GM12873 (cell line): ENCODE data around the gene MSMB.

Experiments
- TF ChIP-seq, protein P1 (sequence below): IDR thresholded peaks from 2 replicates; pipeline ENCODE4 v1.5.1; 2012; ENCODE audit warnings: low read depth, mild to moderate bottlenecking, moderate library complexity, low read length, control low read depth; ENCODE audit not compliant: insufficient read depth; ENCODE audit errors: missing control alignments

Gene MSMB

DNA sequence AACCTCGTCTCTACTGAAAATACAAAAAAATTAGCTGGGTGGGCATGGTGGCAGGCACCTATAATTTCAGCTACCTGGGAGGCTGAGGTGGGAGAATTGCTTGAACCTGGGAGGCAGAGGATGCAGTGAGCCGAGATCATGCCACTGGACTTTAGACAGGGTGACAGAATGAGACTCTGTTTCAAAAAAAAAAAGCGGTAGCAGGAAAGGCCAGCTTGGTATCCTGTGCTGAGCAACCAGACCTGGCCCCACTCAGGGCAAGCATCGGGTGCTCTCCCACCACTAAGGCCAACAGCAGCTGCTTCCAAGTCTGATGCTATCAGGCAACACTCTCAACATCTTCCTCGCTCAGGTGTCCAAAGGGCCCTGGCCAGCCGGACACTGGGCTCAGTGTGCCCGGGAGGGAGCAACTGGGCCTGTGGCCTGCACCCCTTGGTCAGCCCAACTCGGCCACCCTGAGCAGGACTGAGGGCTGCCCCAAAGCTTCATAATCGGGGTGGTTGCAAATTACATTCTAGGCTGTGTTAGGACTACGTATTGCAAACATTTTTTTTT, 44.3 kb upstream of the MSMB start:
- TF ChIP-seq, protein P1, sequence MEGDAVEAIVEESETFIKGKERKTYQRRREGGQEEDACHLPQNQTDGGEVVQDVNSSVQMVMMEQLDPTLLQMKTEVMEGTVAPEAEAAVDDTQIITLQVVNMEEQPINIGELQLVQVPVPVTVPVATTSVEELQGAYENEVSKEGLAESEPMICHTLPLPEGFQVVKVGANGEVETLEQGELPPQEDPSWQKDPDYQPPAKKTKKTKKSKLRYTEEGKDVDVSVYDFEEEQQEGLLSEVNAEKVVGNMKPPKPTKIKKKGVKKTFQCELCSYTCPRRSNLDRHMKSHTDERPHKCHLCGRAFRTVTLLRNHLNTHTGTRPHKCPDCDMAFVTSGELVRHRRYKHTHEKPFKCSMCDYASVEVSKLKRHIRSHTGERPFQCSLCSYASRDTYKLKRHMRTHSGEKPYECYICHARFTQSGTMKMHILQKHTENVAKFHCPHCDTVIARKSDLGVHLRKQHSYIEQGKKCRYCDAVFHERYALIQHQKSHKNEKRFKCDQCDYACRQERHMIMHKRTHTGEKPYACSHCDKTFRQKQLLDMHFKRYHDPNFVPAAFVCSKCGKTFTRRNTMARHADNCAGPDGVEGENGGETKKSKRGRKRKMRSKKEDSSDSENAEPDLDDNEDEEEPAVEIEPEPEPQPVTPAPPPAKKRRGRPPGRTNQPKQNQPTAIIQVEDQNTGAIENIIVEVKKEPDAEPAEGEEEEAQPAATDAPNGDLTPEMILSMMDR: no peak

DNA sequence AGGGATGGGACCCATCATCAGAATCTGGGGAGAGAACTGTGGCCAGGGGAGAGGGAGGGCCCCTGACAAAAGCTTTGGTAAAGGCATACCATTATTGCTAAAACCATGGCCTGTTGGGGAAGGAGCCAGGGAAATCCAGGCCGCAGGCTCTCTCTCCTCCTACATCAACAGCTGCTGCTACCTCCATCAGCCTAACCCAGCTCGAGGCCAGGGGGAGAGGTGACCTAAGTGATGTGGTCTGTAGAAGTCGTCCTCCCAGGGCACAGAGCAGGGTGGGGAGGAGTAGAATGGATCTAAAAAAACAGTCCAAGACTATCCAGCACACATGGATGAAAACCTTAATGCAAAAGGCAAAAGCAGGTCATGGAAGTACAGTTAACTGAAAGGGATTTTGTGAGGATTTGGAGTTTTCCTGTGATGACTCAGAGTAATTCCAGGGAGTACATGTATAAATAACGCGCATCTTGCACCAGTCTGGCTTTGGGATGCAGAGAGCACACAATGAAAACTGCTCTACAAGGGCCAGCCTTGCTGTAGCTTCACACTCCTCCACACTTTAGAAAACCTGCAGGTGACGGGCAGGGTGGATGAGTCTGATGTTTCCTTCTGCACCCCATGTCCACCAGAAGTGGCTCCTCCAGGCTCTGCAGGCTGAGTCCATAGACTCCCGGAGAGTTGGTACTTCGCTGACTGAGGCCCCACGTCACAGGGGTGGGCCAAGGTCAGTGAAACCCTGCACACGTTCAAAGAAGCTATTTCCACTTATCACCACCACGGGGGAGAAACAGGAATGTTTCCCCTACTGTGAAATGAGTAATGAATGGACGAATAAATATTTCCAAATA, 38.5 kb upstream of the MSMB start:
- TF ChIP-seq, protein P1: no peak

DNA sequence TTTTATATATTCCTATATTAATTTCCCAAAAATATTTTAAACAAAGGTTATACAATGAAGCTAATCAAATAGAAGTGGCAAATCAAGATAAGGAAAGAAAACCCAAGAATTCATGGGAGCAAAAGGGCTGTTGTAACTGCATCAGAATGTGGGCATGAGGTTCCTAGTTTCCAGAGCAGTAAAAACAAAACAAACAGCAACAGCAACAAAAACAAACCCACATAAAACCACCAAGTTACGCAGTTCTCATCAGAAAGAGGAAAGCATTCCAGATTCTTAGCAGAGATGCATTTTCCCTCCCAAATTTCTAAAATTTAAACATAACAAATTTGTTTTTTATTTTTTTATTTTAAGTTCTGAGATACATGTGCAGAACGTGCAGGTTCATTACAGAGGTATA, 34.8 kb upstream of the MSMB start:
- TF ChIP-seq, protein P1: no peak

DNA sequence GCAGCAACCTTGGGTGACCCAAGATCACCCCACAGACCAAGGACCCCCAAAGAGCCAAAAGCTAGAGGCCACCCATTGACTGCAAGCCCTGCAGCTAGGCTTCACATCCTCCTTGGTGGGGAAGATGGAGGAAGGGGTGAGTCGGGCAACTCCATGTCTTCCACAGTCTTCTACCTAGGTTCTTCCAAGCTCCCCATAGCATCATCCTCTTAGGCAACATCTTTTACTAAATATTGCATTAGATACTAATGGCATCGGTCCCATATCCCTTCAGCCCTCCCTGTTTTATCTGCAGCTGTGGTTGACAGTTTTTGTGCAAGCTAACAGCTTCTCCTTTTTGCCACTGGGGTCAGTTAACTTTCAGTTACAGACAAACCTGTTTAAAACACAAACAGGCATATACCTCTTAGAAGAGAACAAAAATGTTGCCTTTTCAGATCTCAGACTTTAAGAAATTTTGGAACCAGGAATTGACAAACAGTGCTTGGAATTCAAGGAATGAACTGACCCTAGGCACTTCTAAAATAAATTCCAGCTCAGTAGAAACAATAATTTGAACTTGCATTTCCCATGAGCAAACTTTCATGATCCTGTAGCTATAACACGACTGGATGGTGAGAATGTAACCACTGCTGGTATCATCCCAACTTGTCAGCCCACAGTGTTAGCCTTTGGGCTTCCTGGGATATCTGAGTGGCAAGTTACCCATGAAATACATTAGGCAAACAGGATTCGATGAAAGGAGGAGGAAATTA, 33.9 kb upstream of the MSMB start:
- TF ChIP-seq, protein P1: no peak

DNA sequence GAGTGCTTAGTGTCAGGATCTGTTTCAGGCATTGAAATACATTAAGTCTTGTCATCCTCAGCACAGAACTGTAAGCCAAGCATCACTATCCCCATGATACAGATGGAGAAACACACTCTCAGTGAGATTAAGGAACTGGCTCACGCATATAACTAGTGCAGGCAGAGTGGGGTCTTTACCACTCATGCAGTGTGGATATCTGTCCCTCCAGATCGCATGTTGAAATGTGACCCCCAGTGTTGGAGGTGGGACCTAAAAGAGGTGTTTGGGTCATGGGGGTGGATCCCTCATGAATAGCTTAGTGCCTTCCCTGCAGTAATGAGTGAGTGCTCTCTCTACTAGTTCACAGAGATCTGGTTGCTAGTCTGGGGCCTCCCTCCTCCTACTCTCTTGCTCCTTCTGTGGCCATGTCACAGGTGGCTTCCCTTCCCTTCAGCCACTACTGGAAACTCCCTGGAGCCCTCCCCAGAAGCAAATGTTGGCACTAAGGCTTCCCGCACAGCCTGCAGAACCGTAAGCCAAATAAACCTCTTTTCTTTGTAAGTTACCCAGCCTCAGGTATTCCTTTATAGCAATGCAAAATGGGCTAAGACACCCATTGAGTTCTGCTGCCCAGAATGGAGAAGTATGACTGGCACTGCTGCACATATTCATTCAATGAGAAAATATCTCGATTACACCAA, 31.8 kb upstream of the MSMB start:
- TF ChIP-seq, protein P1: no peak

DNA sequence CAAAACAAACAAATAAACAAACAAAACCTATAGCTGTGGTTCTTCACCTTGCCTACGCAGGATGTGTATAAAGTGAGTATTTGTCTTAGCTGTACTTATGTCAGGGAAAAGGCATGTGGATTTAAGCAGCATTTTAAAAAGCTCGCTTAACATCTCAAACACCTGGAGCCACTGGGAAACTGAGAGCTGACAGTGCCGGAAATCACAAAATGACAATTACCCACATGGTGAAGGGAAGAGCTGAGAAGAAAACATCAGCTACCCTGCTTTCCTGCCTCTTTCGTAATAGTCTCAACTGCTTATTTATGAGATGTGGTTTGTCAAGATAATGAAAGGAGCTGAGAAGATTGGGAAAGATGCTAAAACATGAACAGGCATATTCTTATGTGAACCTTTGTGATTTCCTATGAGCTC, 31.1 kb upstream of the MSMB start:
- TF ChIP-seq, protein P1: no peak
